ENCODE results near the gene SIRT2.
"Not testable (repeated sequence)": the region's sequence is repeated elsewhere in the genome, so short reads cannot be mapped to it uniquely, and the experiment has no call there.

Gene SIRT2

DNA sequence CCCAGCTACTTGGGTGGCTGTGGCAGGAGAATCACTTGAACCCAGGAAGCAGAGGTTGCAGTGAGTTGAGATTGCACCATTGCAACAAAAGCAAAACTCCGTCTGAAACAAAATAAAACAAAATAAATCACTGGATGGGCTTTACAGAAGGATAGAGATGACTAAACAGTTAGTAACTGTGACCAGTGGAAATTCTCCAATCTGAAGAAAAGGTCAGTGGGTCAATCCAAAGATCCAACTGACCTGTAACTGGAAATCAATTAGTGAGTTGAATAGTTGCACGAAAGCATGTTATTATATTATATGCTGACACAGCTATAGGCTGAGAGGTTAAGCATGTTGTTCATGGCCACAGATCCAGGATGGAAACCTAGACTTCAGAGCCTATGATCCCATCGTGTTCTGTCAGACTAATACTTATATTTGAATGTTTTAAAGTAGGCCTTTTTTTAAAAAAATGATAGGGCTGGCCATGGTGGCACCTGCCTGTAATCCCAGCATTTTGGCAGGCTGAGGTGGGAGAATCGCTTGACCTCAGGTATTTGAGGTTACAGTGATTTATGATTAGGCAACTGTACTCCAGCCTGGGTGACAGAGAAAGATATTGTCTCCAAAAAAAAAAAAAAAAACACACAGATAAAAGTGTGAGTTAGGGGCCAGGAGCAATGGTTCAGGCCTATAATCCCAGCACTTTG is 69.2 kb downstream of the SIRT2 start:
- no peak for DNase-seq (ENCODE audit: low read depth in 4 of 4, low spot score in 1 of 4)

DNA sequence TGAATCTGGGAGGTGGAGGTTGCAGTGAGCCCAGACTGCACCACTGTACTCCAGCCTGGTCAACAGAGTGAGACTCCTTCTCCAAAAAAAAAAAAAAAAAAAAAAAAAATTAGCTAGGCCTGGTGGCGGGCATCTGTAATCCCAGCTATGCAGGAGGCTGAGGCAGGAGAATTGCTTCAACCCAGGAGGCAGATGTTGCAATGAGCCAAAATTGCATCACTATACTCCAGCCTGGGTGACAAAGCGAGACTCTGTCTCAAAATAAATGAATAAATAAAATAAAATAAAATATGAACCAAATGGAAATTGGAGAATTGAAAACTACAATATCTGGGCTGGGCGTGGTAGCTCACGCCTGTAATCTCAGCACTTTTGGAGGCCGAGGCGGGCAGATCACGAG is 70.2 kb downstream of the SIRT2 start:
- DNase-seq (ENCODE audit: low read depth in 4 of 4, low spot score in 1 of 4) = not testable (repeated sequence)
